HCT116 (cell line): ENCODE data around the gene TTC39C. TPM values are rescaled to one million over a fixed set of nuclear protein-coding genes. Genes with fewer than 3 reads are reported as not detected.

Experiments
- ATAC-seq: fragments of 200-7000 bp; cut with Tn5 transposase; 2 replicates; pipeline ENCODE4 v1.9.1; 2020; ENCODE audit warnings: mild to moderate bottlenecking, moderate library complexity
- BruUV-seq: library from RNA; stranded (reverse); fragments of 400-500 nt; replicated peaks from 2 replicates; lab custom pipeline; 2021; lab: Mats Ljungman, UMichigan
- CTCF ChIA-PET: fragments of 300-600 bp; sonication (Branson Sonifier 250); formaldehyde crosslinking; loops from one replicate; lab custom pipeline; 2021; ENCODE audit warnings: antibody characterized with exemption; lab: Charles Lee
- POLR2A ChIA-PET: fragments of 300-600, 350-600 bp; sonication (Branson Sonifier 250); formaldehyde crosslinking; loops from one replicate; lab custom pipeline; 2021; ENCODE audit warnings: antibody characterized with exemption; lab: Charles Lee
- RAD21 ChIA-PET, 2 experiments: fragments of 300-600 bp; sonication (Branson Sonifier 250); formaldehyde crosslinking; loops; one replicate each; lab custom pipeline; 2023; ENCODE audit warnings: low total read pairs in 2 of 2; ENCODE audit not compliant: uncharacterized antibody in 2 of 2, unreplicated experiment in 2 of 2, low non-redundant PET in 1 of 2; lab: Charles Lee
- DNase-seq: peaks from one replicate; pipeline ENCODE4 v3.0.0-alpha.2; 2010; ENCODE audit warnings: low read depth, low spot score
- H2AFZ ChIP-seq: fragments of 200-600 bp; shearing (Covaris generic), sonication (generic); 2 replicates; pipeline ENCODE4 v1.6.1; 2017; ENCODE audit warnings: low read depth, mixed run types, mixed read lengths, antibody characterized with exemption, low read length; ENCODE audit not compliant: poor library complexity, severe bottlenecking
- H3K27ac ChIP-seq: 2 replicates; pipeline ENCODE4 v1.5.1; 2012; ENCODE audit warnings: low read depth, low read length
- H3K27me3 ChIP-seq: fragments of 200-600 bp; sonication (generic); 2 replicates; pipeline ENCODE4 v1.6.1; 2016; ENCODE audit warnings: mixed run types, low read length, mixed read lengths; ENCODE audit not compliant: insufficient read depth
- H3K36me3 ChIP-seq, 2 experiments: fragments of 200-500 bp in 1 of 2; fragments of 200-600 bp in 1 of 2; sonication (Bioruptor generic) in 1 of 2; sonication (generic) in 1 of 2; 2 replicates each; pipeline versions ENCODE4 v1.5.1 to v1.6.1; 2014 to 2016; ENCODE audit warnings: low read length in 2 of 2, inconsistent platforms in 1 of 2, mixed read lengths in 1 of 2, mixed run types in 1 of 2; ENCODE audit not compliant: insufficient read depth in 2 of 2, control insufficient read depth in 1 of 2
- H3K4me1 ChIP-seq, 2 experiments: fragments of 200-600 bp in 1 of 2; sonication (generic) in 1 of 2; 2 replicates each; pipeline versions ENCODE4 v1.5.1 to v1.6.1; 2012 to 2017; ENCODE audit warnings: low read length in 2 of 2, inconsistent platforms in 1 of 2, mild to moderate bottlenecking in 1 of 2, mixed read lengths in 1 of 2, mixed run types in 1 of 2, moderate library complexity in 1 of 2; ENCODE audit not compliant: insufficient read depth in 2 of 2, control insufficient read depth in 1 of 2
- H3K4me2 ChIP-seq: fragments of 200-600 bp; sonication (generic); 2 replicates; pipeline ENCODE4 v1.6.1; 2017; ENCODE audit warnings: mixed run types, low read length, mixed read lengths
- H3K4me3 ChIP-seq, 2 experiments: fragments of 200-600 bp in 1 of 2; sonication (generic) in 1 of 2; replicated peaks in 1 of 2; 2 replicates each; pipeline ENCODE4 v1.5.1; 2011 to 2016; ENCODE audit warnings: low read length in 2 of 2, control low read depth in 1 of 2, low read depth in 1 of 2, mild to moderate bottlenecking in 1 of 2, mixed read lengths in 1 of 2, mixed run types in 1 of 2
- H3K79me2 ChIP-seq: fragments of 200-600 bp; sonication (generic); 2 replicates; pipeline ENCODE4 v1.6.1; 2017; ENCODE audit warnings: mild to moderate bottlenecking, mixed run types, low read length, moderate library complexity, mixed read lengths; ENCODE audit not compliant: insufficient read depth
- H3K9ac ChIP-seq: fragments of 200-600 bp; sonication (generic); 2 replicates; pipeline ENCODE4 v1.6.1; 2016; ENCODE audit warnings: low read length, mixed read lengths
- H3K9me2 ChIP-seq: fragments of 200-600 bp; sonication (generic), shearing (Covaris generic); 2 replicates; pipeline ENCODE4 v1.6.1; 2017; ENCODE audit warnings: mixed run types, mild to moderate bottlenecking, moderate library complexity; ENCODE audit not compliant: insufficient read depth
- H3K9me3 ChIP-seq, 2 experiments: fragments of 200-500 bp in 1 of 2; fragments of 200-600 bp in 1 of 2; sonication (Bioruptor generic) in 1 of 2; sonication (generic) in 1 of 2; 2 replicates each; pipeline ENCODE4 v1.6.1; 2014 to 2017; ENCODE audit warnings: low read length in 2 of 2, mixed read lengths in 2 of 2, inconsistent platforms in 1 of 2, low read depth in 1 of 2, mild to moderate bottlenecking in 1 of 2, mixed run types in 1 of 2, moderate library complexity in 1 of 2; ENCODE audit not compliant: control insufficient read depth in 1 of 2, insufficient read depth in 1 of 2
- H4K20me1 ChIP-seq: fragments of 200-600 bp; sonication (generic), shearing (Covaris generic); 2 replicates; pipeline ENCODE4 v1.6.1; 2017; ENCODE audit warnings: mixed run types, mild to moderate bottlenecking, moderate library complexity; ENCODE audit not compliant: insufficient read depth
- CBX3 ChIP-seq: IDR thresholded peaks from 2 replicates; pipeline ENCODE4 v1.6.1; 2012; ENCODE audit warnings: low read depth
- CEBPB ChIP-seq: IDR thresholded peaks from 2 replicates; pipeline ENCODE4 v1.6.1; 2012; ENCODE audit warnings: low read depth
- EZH2 ChIP-seq: fragments of 200-600 bp; sonication (generic); IDR thresholded peaks from 2 replicates; pipeline ENCODE4 v1.6.1; 2017; ENCODE audit warnings: antibody characterized with exemption, mixed run types
- POLR2A ChIP-seq: IDR thresholded peaks from 2 replicates; pipeline ENCODE4 v1.7.0; 2011; ENCODE audit warnings: borderline replicate concordance; ENCODE audit not compliant: insufficient read depth, insufficient read length; ENCODE audit errors: extremely low read depth
- RAD21 ChIP-seq: IDR thresholded peaks from 2 replicates; pipeline ENCODE4 v1.6.1; 2012; ENCODE audit warnings: low read depth, mild to moderate bottlenecking
- SIN3A ChIP-seq: IDR thresholded peaks from 2 replicates; pipeline ENCODE4 v1.6.1; 2012; ENCODE audit warnings: low read depth
- SP1 ChIP-seq: IDR thresholded peaks from 2 replicates; pipeline ENCODE4 v1.6.1; 2012; ENCODE audit warnings: low read depth
- YY1 ChIP-seq: IDR thresholded peaks from 2 replicates; pipeline ENCODE4 v1.6.1; 2011; ENCODE audit warnings: low read length, low read depth, moderate library complexity, mild to moderate bottlenecking; ENCODE audit not compliant: insufficient replicate concordance; ENCODE audit errors: extremely low read depth
- intact Hi-C: fragments of 100-400 bp; cut with micrococcal nuclease; formaldehyde crosslinking; loops from 2 replicates; pipeline ENCODE4 v1.10.0; 2022
- total RNA-seq: library from RNA; stranded (reverse); gene quantifications from one replicate; pipeline ENCODE4 v1.2.1, GENCODE V29; 2021; ENCODE audit not compliant: unreplicated experiment
- TF ChIP-seq, protein P1 (sequence below): IDR thresholded peaks from 2 replicates; pipeline ENCODE4 v1.6.1; 2012

TTC39C gene
- total RNA-seq, 1 experiment from 2014 or later: 24.8 TPM

DNA sequence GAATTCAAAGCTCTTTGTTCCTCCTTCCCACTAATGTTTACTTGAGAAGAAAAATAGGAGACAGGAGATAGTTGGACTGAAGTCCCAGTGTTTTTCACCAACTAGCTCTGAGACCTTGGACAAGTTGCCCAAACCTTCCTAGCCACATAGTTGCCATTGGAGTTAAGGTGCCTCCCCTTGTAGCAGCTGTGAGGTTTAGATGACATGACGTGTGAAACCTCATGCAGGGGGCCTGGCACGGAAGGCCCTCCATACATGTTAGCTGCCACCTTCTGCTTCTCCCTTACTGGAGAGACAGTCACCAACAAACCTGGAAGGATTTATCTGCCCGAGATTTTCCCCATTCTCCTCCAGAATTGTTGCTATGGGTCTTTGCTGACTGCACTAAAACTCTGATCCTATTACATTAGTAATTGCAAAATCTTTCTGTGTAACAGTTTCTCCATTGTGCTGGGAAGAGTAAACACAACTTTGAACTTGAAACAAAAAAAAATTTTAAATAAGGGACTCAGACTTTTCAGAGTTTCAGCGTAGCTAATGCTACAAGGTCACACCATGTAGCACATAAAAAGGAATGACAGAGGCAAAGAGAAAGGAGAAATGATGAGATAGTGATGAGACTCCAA is 100.5 kb downstream of the TTC39C start:
- no peak for ATAC-seq
- CTCF ChIA-PET: interaction anchor here (1.2 kb wide), 1 partner anchor 197 kb away, joined by 3 read pairs; no protein-coding TSS in a partner anchor
- RAD21 ChIA-PET: no interaction called here
- intact Hi-C loops: loop anchor here (5.0 to 10.0 kb wide), 5 partner anchors 38 to 620 kb away; partner anchors contain the start of gene TTC39C
- H3K9me3 ChIP-seq: no peaks in the 10 kb centered on the region
- no peak for DNase-seq
- H3K9ac ChIP-seq: no peak overlapping the region
- no peaks in the 10 kb centered on the region for H4K20me1 ChIP-seq
- TF ChIP-seq SIN3A (no peak), YY1 (no peak)
- TF ChIP-seq, all 23 proteins: peak for 0
- BruUV-seq: no TSS peak
- Histone ChIP-seq H3K4me1 (peaks cover 18 to 22% of the 10 kb centered on the region in 2 experiments), H3K9me2 (no peaks in the 10 kb centered on the region), H3K27ac (no peak overlapping the region), H3K4me3 (no peak overlapping the region), H3K79me2 (no peaks in the 10 kb centered on the region), H3K27me3 (no peaks in the 10 kb centered on the region), H2AFZ (no peak overlapping the region), H3K4me2 (no peak overlapping the region), H3K36me3 (no peaks in the 10 kb centered on the region)
- POLR2A ChIA-PET: no interaction called here

DNA sequence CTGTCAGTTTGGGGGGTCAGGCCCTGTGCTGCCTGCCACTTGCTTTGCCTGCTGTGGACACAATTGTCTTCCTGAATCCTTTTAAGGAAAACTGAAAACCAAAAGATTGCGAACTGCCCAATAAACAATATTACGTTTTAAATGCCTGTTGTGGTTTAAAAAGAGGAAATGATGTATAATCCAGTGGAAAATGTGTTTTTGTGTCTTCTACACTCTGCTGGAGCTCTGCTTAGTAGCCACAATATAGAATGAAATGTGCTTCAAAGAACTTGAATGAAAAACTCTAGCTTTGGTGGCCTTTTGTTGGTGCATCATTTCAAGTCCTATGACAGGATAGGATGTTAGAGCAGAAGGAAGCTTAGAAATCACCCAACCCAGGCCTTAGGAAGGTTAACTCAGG is 101.1 kb downstream of the TTC39C start:
- Histone ChIP-seq H2AFZ (no peak overlapping the region), H3K4me3 (no peak overlapping the region), H3K79me2 (no peaks in the 10 kb centered on the region), H3K9me2 (no peaks in the 10 kb centered on the region), H3K4me2 (no peak overlapping the region), H3K36me3 (no peaks in the 10 kb centered on the region), H3K9ac (no peak overlapping the region), H3K9me3 (no peaks in the 10 kb centered on the region), H3K27me3 (no peaks in the 10 kb centered on the region), H4K20me1 (no peaks in the 10 kb centered on the region), H3K4me1 (peaks cover 18 to 22% of the 10 kb centered on the region in 2 experiments), H3K27ac (no peak overlapping the region)
- ATAC-seq (no peak), DNase-seq (no peak)
- ChIA-PET CTCF (no interaction called here), POLR2A (no interaction called here), RAD21 (no interaction called here)
- TF ChIP-seq EZH2: no peak
- TF ChIP-seq RAD21: no peak
- TF ChIP-seq, protein P1, sequence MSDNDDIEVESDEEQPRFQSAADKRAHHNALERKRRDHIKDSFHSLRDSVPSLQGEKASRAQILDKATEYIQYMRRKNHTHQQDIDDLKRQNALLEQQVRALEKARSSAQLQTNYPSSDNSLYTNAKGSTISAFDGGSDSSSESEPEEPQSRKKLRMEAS: no peak
- no peak for TF ChIP-seq POLR2A
- no peak for TF ChIP-seq SP1
- no peak for TF ChIP-seq CBX3
- no peak for TF ChIP-seq CEBPB
- no TSS peak for BruUV-seq
- intact Hi-C loops: loop anchor here (5.0 to 10.0 kb wide), 3 partner anchors 411 to 621 kb away; no protein-coding TSS in a partner anchor
